Fibroblast of skin of right biceps (primary cell): ENCODE data around the gene CACHD1.
"Not testable (repeated sequence)": the region's sequence is repeated elsewhere in the genome, so short reads cannot be mapped to it uniquely, and the experiment has no call there.

ENCODE experiments used
- DNase-seq: peaks from one replicate; pipeline ENCODE4 v3.0.0-alpha.2; 2013

Gene CACHD1

GRCh38 chr1:64598100-64598571 is 128.2 kb downstream of the CACHD1 start:
- DNase-seq = peak; percentile 82

- DNase-seq = no peak
These were observed 129.3 kb downstream of the CACHD1 start for GRCh38 chr1:64599242-64599641.

GRCh38 chr1:64601207-64601606 is 131.3 kb downstream of the CACHD1 start:
- DNase-seq = no peak

GRCh38 chr1:64608005-64608650 is 138.2 kb downstream of the CACHD1 start:
- peak; percentile 6 for DNase-seq

- DNase-seq = no peak
These were observed 138.7 kb downstream of the CACHD1 start for GRCh38 chr1:64608651-64609048.

- not testable (repeated sequence) for DNase-seq
These were observed 141.0 kb downstream of the CACHD1 start for GRCh38 chr1:64610950-64611349.

- DNase-seq = no peak
These were observed 146.1 kb downstream of the CACHD1 start for GRCh38 chr1:64616039-64616438.

- DNase-seq = peak; percentile 89
These were observed 153.8 kb downstream of the CACHD1 start for GRCh38 chr1:64623750-64624191.

- DNase-seq = peak; percentile 74
These were observed 154.3 kb downstream of the CACHD1 start for GRCh38 chr1:64624218-64624713.

- no peak for DNase-seq
These were observed 154.9 kb downstream of the CACHD1 start for GRCh38 chr1:64624808-64625207.

GRCh38 chr1:64630611-64631010 is 160.7 kb downstream of the CACHD1 start:
- no peak for DNase-seq

- DNase-seq = no peak
These were observed 161.6 kb downstream of the CACHD1 start for GRCh38 chr1:64631346-64632034.

- DNase-seq = no peak
These were observed 163.0 kb downstream of the CACHD1 start for GRCh38 chr1:64632936-64633335.

GRCh38 chr1:64645735-64646134 is 175.8 kb downstream of the CACHD1 start:
- DNase-seq = no peak

- peak; percentile 19 for DNase-seq
These were observed 180.5 kb downstream of the CACHD1 start for GRCh38 chr1:64650411-64650810.

- no peak for DNase-seq
These were observed 181.9 kb downstream of the CACHD1 start for GRCh38 chr1:64651841-64652240.

GRCh38 chr1:64653466-64653865 is 183.5 kb downstream of the CACHD1 start:
- DNase-seq = no peak

- DNase-seq = no peak
These were observed 184.8 kb downstream of the CACHD1 start for GRCh38 chr1:64654519-64655341.

- DNase-seq = no peak
These were observed 185.9 kb downstream of the CACHD1 start for GRCh38 chr1:64655861-64656260.

GRCh38 chr1:64659478-64660138 is 189.7 kb downstream of the CACHD1 start:
- DNase-seq = no peak

- DNase-seq = no peak
These were observed 193.7 kb downstream of the CACHD1 start for GRCh38 chr1:64663668-64664067.

GRCh38 chr1:64664299-64664698 is 194.4 kb downstream of the CACHD1 start:
- no peak for DNase-seq
